ENCODE results near the gene ZNF205.
A peak's percentile ranks its signal among the peaks of the same experiment; 100 is the strongest.

Gene ZNF205

DNA sequence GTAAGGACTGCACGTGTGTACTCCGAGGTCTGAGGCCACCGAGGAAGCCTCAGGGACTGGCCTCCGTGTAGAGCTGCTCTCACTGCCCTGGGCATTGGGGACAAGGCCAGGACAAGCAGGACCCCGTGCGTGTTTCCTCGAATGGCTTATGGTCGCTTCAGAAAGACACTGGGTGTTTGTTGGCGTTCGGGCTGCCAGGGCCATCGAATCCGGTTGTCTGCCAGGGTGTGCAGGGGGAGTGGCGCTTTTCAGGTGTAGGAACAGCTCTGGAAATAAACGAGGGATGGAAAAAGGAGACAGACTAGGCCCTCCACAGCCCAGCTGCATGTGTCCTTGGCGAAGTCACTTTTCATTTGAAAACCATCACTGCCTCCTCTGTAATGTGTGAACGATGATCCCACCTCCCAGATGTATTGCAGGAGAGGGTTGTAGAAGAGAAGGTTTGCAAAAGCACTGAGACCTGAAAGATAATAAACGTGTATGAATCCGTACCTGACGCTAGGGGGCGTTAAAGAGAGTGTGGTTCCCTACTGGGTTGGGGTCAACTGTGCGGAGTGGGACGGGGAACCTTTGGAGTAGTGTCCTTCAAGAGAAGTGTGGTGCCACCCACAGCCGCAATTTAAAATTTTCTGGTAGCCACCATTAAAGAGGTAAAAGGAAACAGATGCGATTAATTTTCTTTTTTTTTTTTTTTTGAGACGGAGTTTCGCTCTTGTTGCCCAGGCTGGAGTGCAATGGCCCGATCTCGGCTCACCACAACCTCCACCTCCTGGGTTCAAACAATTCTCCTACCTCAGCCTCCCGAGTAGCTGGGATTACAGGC lies 11.2 kb upstream of the ZNF205 start:
- peak in 1 of 2 donors; percentile 36 for DNase-seq (ENCODE audit: low read depth in 2 of 2)

DNA sequence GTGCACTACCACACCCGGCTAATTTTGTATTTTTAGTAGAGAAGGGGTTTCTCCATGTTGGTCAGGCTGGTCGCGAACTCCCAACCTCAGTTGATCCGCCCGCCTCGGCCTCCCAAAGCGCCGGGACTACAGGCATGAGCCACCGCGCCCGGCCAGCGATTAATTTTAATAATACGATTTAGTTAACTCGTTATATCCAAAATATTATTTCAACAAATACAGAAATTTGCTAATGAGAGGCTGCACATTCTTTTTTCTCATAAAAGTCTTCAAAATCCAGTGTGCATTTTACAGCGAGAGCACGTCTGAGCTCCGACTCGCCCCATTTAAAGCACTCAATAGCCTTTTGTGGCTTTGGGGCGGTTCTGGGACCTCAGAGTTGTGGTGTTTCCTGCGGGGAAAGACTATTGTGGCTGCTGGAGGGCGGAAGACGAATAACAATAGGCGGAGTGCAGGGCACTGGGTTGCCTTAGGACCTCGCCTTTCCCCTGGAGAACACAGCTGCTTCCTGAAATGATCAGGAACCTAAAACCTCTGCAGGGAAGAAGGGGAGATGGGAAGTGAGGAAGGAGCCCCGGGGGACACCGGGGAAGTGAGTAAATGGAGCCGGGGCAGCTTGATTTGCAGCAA lies 10.4 kb upstream of the ZNF205 start:
- no peak for DNase-seq (ENCODE audit: low read depth in 2 of 2)

DNA sequence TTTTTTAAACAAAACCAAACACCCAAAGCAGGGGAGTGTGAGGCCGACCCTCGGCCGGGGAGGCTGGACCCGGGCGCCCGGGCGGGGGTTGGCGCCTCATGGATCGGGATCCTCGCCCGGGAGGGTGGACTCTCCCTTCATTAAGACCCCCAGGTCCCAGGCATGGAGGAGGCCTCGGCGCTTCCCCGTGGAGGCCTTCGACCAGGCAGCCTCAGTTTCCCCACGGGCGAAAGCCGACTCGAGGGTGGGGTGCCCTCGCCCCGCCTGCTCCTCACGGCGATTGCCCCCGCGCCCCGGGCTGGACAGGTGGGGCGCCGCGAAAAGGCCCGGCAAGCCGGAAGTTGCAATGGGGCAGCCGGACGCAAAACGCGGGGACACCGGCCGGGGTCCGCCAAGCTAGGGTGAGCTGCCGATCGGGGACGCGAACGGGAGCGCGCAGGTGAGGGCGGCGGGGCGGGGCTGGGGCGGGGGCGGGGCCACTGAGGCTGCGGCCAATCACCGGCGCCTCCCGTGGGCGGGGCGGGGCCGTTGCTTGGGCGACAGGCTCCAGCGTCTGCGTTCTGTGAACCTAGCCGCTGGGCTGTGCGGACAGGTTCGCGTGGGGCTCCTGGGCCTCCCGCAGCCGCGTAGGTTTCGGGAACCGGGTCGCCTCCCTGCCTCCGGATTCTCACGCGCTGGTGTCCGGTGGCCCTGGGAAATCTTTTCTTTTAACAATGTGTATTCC lies 6.0 kb upstream of the ZNF205 start:
- DNase-seq (ENCODE audit: low read depth in 2 of 2), result peak; percentile 86 to 88

DNA sequence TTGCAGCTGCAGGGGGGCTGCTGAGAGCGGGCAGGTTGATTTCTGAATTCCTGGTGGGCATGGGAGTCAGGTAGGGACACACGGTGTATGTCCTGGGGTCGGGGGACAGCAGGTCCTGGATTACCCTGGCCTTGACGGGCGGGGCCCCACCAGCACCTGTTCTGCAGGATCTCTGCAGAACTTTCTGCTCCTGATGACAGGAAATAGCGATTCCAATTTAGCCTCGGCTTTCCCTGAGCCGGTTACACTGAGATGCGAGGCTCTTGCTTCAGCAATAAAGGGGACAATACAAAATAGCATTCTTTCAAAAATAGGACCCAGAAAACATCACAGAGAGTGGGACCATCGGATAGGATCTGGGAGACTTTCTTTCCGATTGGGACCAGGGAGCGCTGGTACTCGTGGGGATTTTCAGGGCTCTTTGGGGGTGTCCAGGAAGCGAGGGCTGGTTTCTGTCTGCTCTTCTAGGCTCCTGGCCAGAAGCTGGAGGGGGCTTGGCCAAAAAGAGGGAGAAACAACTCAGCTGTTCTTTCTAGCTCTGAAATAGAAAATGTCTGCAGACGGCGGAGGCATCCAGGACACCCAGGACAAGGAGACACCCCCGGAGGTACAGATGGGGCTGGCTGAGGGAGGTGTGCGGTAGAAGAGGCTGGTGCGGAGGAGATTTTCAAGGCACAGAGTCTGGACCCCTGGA lies 642 bp downstream of the ZNF205 start:
- DNase-seq (ENCODE audit: low read depth in 2 of 2), result no peak

DNA sequence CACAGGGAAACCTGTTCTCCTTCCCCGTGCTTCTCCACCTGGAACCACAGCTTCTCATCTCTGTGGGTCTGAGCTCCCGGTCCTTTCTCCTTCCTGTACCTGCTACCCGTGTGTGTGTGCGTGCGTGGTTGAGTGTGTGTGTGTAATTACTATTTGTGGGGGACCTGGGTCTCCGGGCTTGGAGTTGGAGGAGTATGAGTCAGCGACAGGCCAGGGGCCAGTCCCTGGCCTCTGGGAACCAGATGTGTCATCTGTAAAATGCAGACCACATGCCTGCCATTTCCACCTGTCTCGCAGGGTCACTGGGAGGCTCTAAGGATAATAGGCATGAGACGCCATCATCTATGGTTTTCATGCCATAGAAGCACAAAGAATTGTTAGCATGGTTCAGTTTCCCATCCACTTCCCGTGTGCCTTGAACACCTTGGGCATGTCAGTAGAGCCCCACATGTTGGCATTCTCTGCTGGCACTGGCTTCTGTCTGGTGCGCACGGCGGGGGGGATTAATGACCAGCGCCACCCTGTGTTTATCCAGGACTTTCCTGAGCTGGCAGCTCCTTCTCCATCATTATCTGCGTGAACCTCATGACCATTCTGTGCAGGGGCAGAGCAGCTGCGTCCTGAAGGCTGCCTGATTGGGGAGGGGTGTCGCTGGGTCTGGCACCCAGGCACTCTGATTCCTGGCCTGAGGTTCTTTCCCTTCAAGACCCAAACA lies 1.5 kb downstream of the ZNF205 start:
- DNase-seq (ENCODE audit: low read depth in 2 of 2), result no peak

DNA sequence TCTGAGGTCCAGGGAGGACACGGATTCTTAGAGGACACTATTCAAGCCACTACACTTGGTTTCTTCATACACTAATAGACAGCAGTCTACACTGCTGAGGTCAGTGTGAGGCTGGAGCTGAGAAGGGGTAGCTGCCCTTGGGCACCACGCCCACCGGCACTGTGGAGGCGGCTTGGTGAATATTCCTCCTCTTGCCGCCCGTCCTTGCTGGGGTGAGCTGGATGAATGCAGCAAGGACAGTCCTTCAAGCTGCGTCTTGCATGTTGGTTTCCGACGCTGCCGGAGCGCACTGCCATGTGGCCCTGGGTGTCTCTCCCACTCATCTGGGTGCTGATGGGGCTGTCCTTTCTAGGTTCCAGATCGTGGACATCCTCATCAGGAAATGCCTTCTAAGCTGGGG lies 2.6 kb downstream of the ZNF205 start:
- no peak for DNase-seq (ENCODE audit: low read depth in 2 of 2)

DNA sequence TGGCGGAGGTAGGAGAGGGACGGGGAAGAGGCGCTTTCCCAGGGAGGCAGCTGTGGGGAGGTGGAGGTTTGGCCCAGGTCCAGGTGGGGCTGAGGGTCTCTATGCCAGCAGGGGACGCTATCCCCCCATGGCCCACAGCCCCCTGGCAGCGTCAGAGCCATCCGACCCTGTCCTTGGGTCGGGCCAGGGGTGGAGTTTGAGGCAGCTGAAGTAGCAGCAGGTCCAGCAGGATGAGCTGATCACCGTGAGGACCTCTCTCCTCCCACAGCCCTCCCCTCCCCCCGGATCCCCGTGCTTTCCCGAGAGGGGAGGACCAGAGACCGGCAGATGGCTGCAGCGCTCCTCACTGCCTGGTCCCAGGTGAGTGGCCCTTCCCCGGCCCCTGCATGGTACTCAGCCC lies 3.2 kb downstream of the ZNF205 start:
- no peak for DNase-seq (ENCODE audit: low read depth in 2 of 2)

DNA sequence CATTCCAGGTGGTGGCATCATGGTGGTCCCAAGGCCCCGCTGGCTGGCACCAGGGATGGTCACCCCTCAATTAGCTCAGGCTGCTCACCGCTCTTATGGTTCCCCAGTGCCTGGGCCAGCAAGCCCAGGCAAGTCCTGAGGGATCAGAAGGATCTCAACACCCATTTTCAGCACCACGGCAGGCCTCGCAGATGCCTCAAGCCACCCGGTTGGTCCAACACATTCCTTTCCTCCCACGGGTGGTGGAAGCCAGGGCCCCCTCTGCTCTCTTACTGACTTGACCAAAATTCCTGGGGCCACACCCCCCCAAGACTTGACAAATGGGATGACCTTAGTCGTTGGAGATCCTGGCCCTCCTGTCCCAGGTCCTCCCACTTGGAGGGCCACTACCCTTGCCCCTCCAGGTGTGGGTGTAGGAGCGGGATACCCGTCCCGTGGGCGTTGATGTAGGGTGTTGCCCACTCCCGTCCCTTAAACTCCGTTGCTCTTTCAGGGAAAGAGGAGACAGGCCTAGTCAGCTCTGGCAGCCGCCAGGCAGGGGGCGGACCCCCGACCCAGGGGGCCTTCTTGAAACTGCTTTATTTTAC lies 5.9 kb downstream of the ZNF205 start:
- DNase-seq (ENCODE audit: low read depth in 2 of 2), result no peak

DNA sequence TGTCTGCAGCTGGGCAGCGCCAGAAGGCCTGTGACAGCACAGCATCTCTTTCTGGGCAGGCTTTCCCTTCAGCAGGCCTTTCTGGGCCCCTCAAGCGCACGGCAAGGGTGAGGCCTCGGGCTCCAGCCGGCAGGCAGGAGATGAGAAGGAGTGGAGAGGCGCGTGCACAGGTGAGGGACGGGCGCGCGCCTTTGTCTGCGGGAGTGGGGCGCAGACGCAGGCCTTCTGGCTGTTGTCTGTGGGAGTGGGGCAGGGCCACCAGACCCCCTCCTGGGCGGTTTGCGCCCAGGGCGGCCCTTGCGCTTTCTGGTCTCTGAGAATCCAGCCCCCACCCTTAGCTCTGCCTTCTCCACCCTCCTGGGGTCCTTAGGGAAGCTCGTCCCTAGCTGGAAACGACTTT lies 6.5 kb downstream of the ZNF205 start:
- no peak for DNase-seq (ENCODE audit: low read depth in 2 of 2)

DNA sequence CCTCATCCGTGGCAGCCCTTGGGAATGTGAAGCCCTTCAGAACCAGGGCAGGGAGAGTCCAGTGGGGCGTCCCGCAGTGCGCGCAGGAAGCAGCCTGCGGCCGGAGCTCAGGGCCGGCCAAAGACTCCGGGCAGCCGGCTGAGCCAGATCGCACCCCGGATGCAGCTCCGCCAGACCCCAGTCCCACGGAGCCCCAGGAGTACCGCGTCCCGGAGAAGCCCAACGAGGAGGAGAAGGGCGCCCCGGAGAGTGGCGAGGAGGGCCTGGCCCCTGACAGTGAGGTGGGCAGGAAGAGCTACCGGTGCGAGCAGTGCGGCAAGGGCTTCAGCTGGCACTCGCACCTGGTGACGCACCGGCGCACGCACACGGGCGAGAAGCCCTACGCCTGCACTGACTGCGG lies 6.9 kb downstream of the ZNF205 start:
- no peak for DNase-seq (ENCODE audit: low read depth in 2 of 2)

DNA sequence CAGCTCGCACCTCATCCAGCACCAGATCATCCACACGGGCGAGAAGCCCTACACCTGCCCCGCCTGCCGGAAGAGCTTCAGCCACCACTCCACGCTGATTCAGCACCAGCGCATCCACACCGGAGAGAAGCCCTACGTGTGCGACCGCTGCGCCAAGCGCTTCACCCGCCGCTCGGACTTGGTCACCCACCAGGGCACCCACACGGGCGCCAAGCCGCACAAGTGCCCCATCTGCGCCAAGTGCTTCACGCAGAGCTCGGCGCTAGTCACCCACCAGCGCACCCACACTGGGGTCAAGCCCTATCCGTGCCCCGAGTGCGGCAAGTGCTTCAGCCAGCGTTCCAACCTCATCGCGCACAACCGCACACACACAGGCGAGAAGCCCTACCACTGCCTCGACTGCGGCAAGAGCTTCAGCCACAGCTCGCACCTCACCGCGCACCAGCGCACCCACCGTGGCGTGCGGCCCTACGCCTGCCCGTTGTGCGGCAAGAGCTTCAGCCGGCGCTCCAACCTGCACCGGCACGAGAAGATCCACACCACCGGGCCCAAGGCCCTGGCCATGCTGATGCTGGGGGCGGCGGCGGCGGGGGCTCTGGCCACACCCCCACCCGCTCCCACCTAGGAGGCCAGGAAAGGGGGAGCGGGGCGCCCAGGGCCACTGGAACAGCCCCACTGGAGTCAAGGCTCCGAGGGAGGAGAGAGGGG lies 7.5 kb downstream of the ZNF205 start:
- no peak for DNase-seq (ENCODE audit: low read depth in 2 of 2)

DNA sequence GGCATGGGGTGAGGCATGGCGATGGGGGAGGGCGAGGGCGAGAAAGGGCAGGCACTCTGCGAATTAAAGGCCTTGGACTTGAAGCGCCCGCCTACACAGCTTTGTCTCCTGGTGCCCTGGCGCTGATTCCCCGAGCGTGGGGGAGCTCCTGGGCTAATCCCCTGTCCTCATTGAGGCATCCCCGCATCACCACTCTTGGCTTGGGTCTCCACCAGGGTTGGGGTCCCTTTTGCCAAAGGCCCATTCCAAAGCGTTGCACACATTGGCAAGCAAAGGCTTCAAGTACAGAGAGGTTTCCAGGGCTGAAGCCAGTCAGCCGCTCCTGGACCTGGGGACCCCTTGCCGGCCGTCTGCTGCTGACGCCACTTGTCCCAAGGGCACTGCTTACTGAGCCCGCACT lies 8.0 kb downstream of the ZNF205 start:
- DNase-seq (ENCODE audit: low read depth in 2 of 2), result no peak

DNA sequence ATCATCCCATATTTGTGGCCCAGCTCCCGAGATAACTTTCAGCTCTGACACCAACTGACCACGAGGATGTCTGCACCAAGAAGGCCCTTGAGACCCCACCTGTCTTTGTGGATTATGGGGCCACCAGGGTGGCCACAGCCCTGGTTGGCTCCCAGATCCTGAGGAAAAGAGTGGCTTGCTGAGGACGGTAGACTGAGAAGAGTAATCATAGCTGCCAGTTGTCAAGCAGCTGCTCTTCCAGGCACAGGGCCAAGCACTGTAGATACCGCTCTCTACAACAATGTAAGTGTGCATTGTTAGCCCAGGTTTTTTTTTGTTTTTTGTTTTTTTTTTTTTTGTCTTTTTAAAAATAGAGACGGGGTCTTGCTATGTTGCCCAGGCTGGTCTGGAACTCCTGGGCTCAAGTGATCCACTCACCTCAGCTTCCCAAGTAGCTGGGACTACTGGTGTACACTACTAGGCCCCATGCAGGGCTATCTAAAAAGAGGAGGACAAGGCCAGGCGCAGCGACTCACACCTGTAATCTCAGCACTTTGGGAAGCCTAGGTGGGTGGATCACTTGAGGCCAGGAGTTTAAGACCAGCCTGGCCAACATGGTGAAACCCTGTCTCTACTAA lies 9.6 kb downstream of the ZNF205 start:
- no peak for DNase-seq (ENCODE audit: low read depth in 2 of 2)

DNA sequence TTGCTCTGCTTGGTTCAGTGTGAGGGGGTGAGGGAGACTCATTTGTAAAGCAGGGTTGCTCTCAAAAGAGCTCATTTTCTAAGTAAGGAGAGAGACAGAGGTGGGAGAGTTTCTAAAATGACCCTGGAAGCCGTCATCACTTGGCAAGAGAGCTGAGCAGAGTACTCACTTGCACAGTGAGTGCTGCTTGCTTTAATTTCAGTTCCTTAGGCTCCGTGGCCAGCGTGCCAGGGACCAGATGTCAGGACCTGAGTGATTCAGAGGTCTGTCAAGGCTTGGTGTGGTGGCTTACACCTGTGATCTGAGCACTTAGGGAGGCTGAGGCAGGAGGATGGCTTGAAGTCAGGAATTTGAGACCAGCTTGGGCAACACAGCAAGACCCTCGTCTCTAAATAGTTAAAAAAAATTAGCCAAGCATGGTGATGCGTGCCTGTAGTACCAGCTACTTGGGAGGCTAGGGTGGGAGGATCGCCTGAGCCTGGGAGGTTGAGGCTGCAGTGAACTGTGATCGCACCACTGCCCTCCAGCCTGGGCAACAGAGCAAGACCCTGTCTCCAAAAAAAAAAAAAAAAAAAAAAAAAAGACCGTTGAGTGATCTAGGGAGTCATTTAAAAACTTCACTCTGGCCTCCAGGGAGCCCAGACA lies 10.7 kb downstream of the ZNF205 start:
- DNase-seq (ENCODE audit: low read depth in 2 of 2), result no peak

DNA sequence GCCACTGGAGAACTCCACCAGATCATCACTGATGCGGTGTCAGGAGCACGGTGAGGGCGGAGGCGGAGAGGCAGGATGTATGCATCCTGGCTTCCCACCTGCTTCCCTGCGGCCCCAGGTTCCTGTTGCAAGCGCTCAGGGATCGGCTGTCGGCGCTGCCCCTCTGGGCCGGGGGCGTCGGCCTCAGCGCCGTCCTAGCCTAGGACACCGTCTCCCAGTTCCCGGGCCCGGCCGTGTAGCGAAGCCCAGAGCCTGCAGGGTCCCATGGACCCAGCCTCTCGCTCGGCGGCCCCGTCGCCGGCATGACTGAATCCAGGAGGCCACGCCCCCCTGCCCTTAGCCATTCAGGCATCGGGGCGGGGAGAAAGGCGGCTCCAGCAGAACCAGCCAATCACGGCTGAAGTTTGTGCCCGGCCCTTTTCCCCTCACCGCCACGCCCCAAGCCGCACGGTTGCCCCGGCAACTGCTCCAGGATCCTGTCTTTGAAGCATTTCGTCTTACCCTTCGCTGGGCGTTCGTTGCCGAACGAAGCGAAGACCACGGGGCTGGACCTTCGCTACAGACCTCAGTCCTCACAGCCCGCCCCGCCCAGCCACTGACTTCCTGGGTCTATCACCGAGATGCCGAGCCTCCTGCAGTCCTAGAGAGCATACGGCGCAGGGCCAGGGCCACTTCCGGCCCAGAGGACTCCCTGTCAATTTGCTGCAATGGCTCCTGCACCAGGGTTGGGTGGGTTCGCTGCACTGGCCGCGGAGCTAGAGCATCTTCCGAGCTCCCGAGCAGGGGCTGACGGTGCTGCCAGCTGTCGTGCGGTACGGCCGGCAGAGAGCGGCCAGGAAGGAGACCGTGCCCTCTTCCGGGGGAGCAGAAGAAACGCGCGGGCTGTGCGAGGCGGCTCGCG lies 11.8 kb downstream of the ZNF205 start:
- DNase-seq (ENCODE audit: low read depth in 2 of 2), result peak; percentile 97 to 98

DNA sequence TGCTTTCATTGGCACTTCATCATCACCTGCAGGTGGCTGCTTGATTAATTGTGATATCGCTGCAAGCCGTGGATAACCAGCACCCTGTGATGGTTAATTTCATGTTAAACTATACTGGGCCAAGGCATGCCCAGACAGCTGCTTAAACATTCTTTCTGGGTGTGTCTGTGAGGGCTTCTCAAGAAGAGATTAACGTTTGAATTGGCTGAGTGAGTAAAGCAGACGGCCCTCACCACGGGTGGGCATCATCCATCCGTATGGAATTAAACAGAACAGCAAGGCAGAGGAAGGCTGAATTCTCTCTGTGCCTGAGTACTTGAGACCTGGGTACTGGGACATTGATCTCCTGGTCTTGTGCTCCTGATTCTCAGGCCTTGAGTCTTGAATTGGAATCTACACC lies 15.4 kb downstream of the ZNF205 start:
- no peak for DNase-seq (ENCODE audit: low read depth in 2 of 2)

DNA sequence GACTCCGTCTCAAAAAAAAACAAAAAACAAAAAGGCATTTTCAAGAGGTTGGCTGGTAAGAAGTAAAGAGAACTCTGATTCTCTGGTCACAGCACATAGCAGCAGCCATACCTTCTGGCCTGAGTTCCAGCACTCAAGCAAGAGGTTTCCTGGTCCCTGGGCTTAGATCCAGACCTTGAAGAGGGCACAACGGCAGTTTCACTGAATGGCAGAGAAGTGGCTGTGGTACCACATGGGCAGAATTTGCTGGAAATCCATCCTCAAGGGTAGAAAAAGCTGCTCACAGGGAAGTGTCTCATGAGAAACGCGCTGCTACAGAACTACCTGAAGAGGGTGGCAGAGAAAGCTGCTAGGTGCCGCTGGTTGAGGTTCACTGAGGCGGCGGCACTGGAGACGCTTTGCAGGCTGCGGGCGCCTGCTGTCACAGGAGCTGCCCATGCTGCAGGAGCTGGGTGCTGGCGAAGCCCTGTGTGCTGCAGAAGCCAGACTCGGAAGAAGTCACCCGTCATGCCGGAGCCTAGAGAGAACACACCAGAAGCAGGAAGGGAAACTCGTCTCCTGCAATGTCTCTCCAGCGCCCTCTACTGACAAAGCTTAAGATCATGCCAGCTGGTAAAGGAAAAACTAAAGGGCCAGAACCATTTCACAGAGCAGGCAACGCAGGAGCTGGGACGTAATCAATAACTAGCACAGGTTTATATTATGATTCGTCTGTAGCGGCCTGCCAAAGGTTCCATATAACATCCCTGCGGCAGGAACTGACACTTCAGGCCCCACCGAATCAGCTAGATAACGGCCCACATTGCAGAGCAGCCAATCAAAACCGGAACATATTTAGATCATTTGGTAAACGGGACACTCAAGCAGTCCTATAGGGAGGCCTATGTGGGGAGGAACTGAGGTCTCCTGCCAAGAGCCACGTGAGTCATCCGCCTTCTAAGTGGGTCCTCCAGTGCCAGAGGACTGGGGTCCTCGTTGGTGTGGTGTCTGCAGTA lies 17.0 kb downstream of the ZNF205 start:
- peak; percentile 44 to 70 for DNase-seq (ENCODE audit: low read depth in 2 of 2)

All from stimulated activated CD4-positive, alpha-beta T cell treated with anti-CD3 and anti-CD28 coated beads, Interleukin-4, amount 100 ng/mL, for 48 hours (primary cell).